ENCODE results near the gene ANKIB1.

GRCh38 chr7:92375013-92375412, 129.2 kb downstream of the ANKIB1 start:
- TF ChIP-seq, protein P1, sequence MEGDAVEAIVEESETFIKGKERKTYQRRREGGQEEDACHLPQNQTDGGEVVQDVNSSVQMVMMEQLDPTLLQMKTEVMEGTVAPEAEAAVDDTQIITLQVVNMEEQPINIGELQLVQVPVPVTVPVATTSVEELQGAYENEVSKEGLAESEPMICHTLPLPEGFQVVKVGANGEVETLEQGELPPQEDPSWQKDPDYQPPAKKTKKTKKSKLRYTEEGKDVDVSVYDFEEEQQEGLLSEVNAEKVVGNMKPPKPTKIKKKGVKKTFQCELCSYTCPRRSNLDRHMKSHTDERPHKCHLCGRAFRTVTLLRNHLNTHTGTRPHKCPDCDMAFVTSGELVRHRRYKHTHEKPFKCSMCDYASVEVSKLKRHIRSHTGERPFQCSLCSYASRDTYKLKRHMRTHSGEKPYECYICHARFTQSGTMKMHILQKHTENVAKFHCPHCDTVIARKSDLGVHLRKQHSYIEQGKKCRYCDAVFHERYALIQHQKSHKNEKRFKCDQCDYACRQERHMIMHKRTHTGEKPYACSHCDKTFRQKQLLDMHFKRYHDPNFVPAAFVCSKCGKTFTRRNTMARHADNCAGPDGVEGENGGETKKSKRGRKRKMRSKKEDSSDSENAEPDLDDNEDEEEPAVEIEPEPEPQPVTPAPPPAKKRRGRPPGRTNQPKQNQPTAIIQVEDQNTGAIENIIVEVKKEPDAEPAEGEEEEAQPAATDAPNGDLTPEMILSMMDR (IDR thresholded peaks at IDR 0.05), result no peak
- TF ChIP-seq POLR2A (IDR thresholded peaks at IDR 0.05), result no peak

Data from suprapubic skin (tissue), 3 donors.